Sigmoid colon (tissue), 7 donors: Measurements from ENCODE around the gene DENND5A. TPM values are rescaled to one million over a fixed set of nuclear protein-coding genes. Genes with fewer than 3 reads are reported as not detected.

Source experiments
- DNase-seq: peaks from one replicate; pipeline ENCODE4 v3.0.0-alpha.2; 2019
- H3K27ac ChIP-seq, 4 donors: fragments of 200-600 bp; sonication (generic); one replicate each; pipeline ENCODE4 v1.5.1; 2016 to 2019; ENCODE audit warnings: mild to moderate bottlenecking in 1 of 4
- H3K27me3 ChIP-seq, 3 donors: fragments of 200-600 bp; sonication (generic); one replicate each; pipeline ENCODE4 v1.5.1; 2019; ENCODE audit warnings: mild to moderate bottlenecking in 1 of 3
- H3K36me3 ChIP-seq, 4 donors: fragments of 200-600 bp; sonication (generic); one replicate each; pipeline ENCODE4 v1.5.1; 2016 to 2019
- H3K4me1 ChIP-seq, 4 donors: fragments of 200-600 bp; sonication (generic); one replicate each; pipeline ENCODE4 v1.5.1; 2017 to 2019
- H3K4me3 ChIP-seq, 4 donors: fragments of 200-600 bp; sonication (generic); one replicate each; pipeline ENCODE4 v1.5.1; 2017 to 2019; ENCODE audit warnings: mild to moderate bottlenecking in 2 of 4, moderate library complexity in 1 of 4
- H3K9me3 ChIP-seq, 4 donors: fragments of 200-600 bp in 3 of 4; sonication (generic) in 3 of 4; one replicate each; pipeline versions ENCODE4 v1.5.1 to v1.6.1; 2013 to 2019
- EP300 ChIP-seq, 4 donors: sonication (generic); formaldehyde crosslinking; IDR thresholded peaks; one replicate each; pipeline ENCODE4 v1.6.1; 2017; ENCODE audit warnings: antibody characterized with exemption in 4 of 4
- POLR2A ChIP-seq, 2 donors: fragments of 450-650 bp; IDR thresholded peaks; one replicate each; pipeline ENCODE4 v1.6.1; 2016; ENCODE audit warnings: antibody characterized with exemption in 2 of 2, mild to moderate bottlenecking in 2 of 2, moderate library complexity in 2 of 2
- POLR2AphosphoS5 ChIP-seq, 4 donors: sonication (generic); formaldehyde crosslinking; IDR thresholded peaks; one replicate each; pipeline ENCODE4 v1.6.1; 2017; ENCODE audit warnings: antibody characterized with exemption in 4 of 4
- WGBS, 2 donors: extraction: QIAGEN DNeasy Blood & Tissue Kit; methylation state at CpG; one replicate each; pipeline ENCODE4 v1.1.7; 2013; 5-methylcytosine and 5-hydroxymethylcytosine counted together
- intact Hi-C: fragments of 100-400 bp; cut with DNase I; formaldehyde crosslinking; loops from one replicate; pipeline ENCODE4 v1.15.1; 2023
- polyA plus RNA-seq, 3 donors: library from polyadenylated mRNA; stranded (reverse); fragments of 200-250 nt; gene quantifications; one replicate each; pipeline ENCODE4 v1.2.3, GENCODE V29; 2013
- total RNA-seq, 4 donors: library from RNA; depleted of rRNA; stranded (reverse); fragments of >200 nt; gene quantifications; one replicate each; pipeline ENCODE4 v1.1.0, GENCODE V29; 2016
- TF ChIP-seq, protein P1 (sequence below), 4 experiments: fragments of 450-650 bp in 3 of 4; fragments of 200-600 bp in 1 of 4; IDR thresholded peaks; one replicate each; pipeline ENCODE4 v1.5.1; 2016 to 2019; ENCODE audit warnings: antibody characterized with exemption in 4 of 4, mild to moderate bottlenecking in 3 of 4, moderate library complexity in 2 of 4
- donor health status: healthy with polysubstance abuse.
- donor health status: Bipolar disorder and iron deficiency.
- donor health status: healthy.

Gene DENND5A
- total and polyA plus RNA-seq, 7 donors, result 9.7 to 130 (median 89.2) TPM

DNA sequence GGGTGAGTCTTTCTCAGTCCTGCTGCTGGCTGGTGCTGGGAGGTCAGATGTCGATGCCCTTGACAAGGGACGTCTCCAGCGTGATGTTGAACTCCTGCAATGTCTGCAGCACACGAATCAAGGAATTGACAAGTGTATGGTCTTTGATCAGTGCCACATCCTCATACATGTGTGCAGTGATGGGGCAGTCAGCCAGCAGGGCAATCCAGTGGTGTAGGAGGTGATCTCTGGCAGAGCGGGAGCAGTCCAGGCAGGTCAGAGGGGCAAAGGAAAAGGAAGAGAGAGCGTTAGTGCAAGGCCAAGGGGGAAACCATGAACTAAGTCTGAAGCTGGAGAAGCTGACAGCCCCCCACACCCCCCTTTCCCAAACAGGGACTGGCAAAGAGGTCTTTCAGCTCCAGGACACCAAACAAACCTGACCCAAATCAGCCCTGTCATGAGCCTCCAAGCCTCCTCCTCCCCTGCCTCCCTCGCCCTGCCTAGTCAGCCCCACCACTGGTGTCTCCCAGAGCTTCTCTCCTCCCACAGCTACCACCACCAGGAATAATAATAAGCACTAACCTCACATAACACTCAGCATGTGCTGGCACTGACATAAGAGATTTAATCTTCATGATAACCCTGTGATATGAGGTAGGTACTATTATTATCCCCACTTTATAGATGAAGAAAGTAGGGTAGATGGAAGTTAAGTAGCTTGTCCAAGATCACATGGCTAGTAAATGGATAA, 125.4 kb downstream of the DENND5A start:
- Histone ChIP-seq H3K4me3 (no peak overlapping the region), H3K9me3 (no peaks in the 10 kb centered on the region), H3K36me3 (peaks cover 24 to 68% (median 36%) of the 10 kb centered on the region in 4 donors), H3K27me3 (no peaks in the 10 kb centered on the region), H3K27ac (peak overlapping the region in 3 of 4 donors; percentile 45 to 54 (median 54)), H3K4me1 (peaks cover 0 to 6% (median 1%) of the 10 kb centered on the region in 4 donors)
- intact Hi-C loops, result loop anchor here (5.0 kb wide), 1 partner anchor 172 kb away; no protein-coding TSS in a partner anchor
- WGBS, 2 donors, result 78 to 83% methylated on average over 7 of the region's 7 CpGs
- TF ChIP-seq, protein P1, sequence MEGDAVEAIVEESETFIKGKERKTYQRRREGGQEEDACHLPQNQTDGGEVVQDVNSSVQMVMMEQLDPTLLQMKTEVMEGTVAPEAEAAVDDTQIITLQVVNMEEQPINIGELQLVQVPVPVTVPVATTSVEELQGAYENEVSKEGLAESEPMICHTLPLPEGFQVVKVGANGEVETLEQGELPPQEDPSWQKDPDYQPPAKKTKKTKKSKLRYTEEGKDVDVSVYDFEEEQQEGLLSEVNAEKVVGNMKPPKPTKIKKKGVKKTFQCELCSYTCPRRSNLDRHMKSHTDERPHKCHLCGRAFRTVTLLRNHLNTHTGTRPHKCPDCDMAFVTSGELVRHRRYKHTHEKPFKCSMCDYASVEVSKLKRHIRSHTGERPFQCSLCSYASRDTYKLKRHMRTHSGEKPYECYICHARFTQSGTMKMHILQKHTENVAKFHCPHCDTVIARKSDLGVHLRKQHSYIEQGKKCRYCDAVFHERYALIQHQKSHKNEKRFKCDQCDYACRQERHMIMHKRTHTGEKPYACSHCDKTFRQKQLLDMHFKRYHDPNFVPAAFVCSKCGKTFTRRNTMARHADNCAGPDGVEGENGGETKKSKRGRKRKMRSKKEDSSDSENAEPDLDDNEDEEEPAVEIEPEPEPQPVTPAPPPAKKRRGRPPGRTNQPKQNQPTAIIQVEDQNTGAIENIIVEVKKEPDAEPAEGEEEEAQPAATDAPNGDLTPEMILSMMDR (IDR thresholded peaks at IDR 0.05), result no peak
- TF ChIP-seq POLR2AphosphoS5 (IDR thresholded peaks at IDR 0.05) (no peak), EP300 (IDR thresholded peaks at IDR 0.05) (no peak), POLR2A (IDR thresholded peaks at IDR 0.05) (no peak)
- no peak for DNase-seq

DNA sequence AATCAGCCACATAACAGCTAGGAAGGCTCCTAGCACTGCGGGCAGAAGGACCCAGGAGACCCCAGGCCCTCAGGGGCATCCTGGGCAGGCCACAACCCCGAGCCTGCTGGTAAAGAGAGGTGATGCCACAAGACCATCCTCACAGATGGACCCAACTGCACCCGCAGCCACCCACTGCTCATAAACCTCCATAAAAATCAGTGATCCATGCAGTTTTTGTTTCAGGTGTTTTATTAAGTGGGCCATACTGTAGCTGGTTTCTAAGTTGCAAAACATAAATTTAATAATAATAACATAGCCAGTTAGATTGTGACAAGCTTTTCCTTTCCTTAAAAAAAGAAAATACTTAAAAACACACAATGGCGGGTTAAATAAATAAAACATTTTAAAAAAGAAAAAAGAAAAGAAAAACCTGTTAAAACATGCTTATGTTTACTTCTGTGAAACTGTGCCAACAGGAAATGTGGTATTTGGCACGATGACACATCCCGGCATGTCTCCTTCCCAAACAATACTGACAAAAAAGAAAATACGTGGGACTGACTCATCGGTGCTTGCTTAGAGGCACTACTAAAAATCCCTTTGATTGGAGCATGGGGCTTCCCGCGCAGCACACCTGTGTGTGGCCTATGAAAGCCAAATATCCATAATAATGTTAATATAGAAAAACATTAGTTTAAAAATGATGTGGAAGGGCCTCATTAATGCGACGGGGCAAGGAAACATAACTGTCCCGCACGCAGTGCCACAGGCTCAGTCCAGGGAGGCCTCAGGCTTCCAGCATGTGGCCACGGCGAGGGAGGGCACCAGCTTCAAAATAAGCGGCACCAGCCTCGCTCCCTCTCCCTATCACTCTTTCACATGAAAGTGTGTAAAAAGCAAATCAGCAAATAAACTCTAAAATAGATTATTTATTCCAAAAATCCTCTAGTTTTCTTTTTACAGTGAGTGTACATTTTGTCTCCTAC, 126.3 kb downstream of the DENND5A start:
- H3K4me1 ChIP-seq, result peaks cover 0 to 6% (median 1%) of the 10 kb centered on the region in 4 donors
- intact Hi-C loops, result loop anchor here (5.0 kb wide), 1 partner anchor 172 kb away; no protein-coding TSS in a partner anchor
- peaks cover 15 to 59% (median 28%) of the 10 kb centered on the region in 4 donors for H3K36me3 ChIP-seq
- no peaks in the 10 kb centered on the region for H3K27me3 ChIP-seq
- 40 to 61% methylated on average over 18 of the region's 18 CpGs for WGBS, 2 donors
- TF ChIP-seq, protein P1 (IDR thresholded peaks at IDR 0.05), result no peak
- TF ChIP-seq POLR2A (IDR thresholded peaks at IDR 0.05) (no peak), POLR2AphosphoS5 (IDR thresholded peaks at IDR 0.05) (peak in 1 of 4 donors; percentile 49)
- DNase-seq, result no peak
- no peaks in the 10 kb centered on the region for H3K9me3 ChIP-seq
- peak overlapping the region in 3 of 4 donors; percentile 45 to 54 (median 54) for H3K27ac ChIP-seq
- H3K4me3 ChIP-seq, result no peak overlapping the region

DNA sequence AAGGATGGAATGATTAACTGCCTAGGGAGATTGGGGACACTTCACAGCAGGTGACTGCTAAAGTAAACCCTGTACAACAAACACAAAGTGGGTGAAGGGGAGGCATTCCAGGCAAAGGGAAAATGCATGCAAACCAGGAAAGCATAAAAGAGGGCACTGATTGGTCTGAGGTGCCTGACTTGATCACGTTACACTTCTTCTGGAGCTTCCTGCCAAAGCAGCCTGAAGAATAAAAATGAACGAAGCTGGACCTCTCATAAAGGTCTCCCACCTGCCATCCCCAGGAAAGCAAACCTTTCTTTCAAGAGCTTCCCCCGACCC, 127.1 kb downstream of the DENND5A start:
- WGBS, 2 donors, result 71 to 73% methylated on average over 3 of the region's 3 CpGs
- H3K4me1 ChIP-seq, result peaks cover 0 to 6% (median 1%) of the 10 kb centered on the region in 4 donors
- no peak for DNase-seq
- peak overlapping the region in 2 of 4 donors; percentile 45 to 54 for H3K27ac ChIP-seq
- intact Hi-C loops, result loop anchor here (5.0 kb wide), 1 partner anchor 171 kb away; no protein-coding TSS in a partner anchor
- peaks cover 10 to 51% (median 21%) of the 10 kb centered on the region in 4 donors for H3K36me3 ChIP-seq
- H3K9me3 ChIP-seq, result no peaks in the 10 kb centered on the region
- H3K27me3 ChIP-seq, result no peaks in the 10 kb centered on the region
- no peak overlapping the region for H3K4me3 ChIP-seq
- TF ChIP-seq, protein P1 (IDR thresholded peaks at IDR 0.05), result peak in 1 of 4 experiments; percentile 40
- TF ChIP-seq POLR2A (IDR thresholded peaks at IDR 0.05) (no peak), POLR2AphosphoS5 (IDR thresholded peaks at IDR 0.05) (no peak), EP300 (IDR thresholded peaks at IDR 0.05) (no peak)

DNA sequence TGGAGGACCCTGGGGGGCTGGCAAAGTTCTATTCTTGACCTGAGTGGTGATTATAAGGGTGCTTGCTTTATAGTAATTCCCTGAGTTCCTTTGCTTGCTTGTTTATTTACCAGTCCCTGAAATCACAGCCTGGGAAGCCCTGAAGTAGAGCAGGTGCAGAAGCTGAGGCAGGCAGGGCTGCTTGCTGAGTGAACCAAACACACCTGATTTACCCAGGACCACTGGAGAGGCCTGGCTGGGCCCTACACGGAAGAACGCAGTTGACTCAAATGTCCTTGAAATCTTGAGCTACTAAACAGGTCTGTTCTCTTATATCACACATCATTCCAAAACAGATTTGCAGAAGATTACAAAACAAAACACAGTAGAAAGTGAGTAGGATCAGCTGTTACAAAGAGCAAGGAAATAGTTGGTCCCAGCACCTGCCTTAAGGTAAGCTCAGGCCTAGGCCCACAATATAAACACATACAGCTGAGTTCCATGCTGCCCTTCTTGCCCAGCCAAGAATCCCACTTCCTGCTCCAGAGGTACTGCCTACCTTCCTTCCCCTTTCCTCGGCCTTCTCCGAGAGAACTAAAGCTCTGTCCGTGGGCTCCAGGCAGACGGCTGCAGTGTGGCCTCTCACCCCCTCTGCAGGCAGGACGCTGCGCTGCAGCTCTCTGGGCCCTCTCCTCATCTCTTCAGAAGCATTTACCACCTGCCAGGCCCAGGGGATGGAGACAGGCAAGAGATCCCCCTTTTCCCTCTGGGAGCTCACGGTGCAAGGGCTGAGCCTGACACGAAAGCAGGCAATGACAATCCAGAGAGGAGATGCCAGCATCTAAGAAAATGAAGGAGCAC, 127.6 kb downstream of the DENND5A start:
- H3K4me1 ChIP-seq, result peaks cover 0 to 6% (median 1%) of the 10 kb centered on the region in 4 donors
- H3K27ac ChIP-seq, result peak overlapping the region in 2 of 4 donors; percentile 26 to 35
- intact Hi-C loops, result loop anchor here (1.0 to 5.0 kb wide), 3 partner anchors 122 to 225 kb away; no protein-coding TSS in a partner anchor
- peaks cover 10 to 46% (median 18%) of the 10 kb centered on the region in 4 donors for H3K36me3 ChIP-seq
- 9 to 24% methylated on average over 10 of the region's 10 CpGs for WGBS, 2 donors
- H3K9me3 ChIP-seq, result no peaks in the 10 kb centered on the region
- peak; percentile 89 for DNase-seq
- no peak overlapping the region for H3K4me3 ChIP-seq
- TF ChIP-seq, protein P1 (IDR thresholded peaks at IDR 0.05), result peak; percentile 85 to 98 (median 94)
- TF ChIP-seq POLR2AphosphoS5 (IDR thresholded peaks at IDR 0.05) (no peak), EP300 (IDR thresholded peaks at IDR 0.05) (no peak), POLR2A (IDR thresholded peaks at IDR 0.05) (no peak)
- no peaks in the 10 kb centered on the region for H3K27me3 ChIP-seq
